BE2C (cell line): ENCODE results near the gene TSPAN15.

Source experiments
- DNase-seq: peaks from one replicate; pipeline ENCODE4 v3.0.0-alpha.2; 2020
- H3K27me3 ChIP-seq: fragments of 250-450 bp; sonication (Bioruptor Pico); 2 replicates; pipeline ENCODE4 v1.5.1; 2020; ENCODE audit warnings: mild to moderate bottlenecking
- H3K36me3 ChIP-seq: fragments of 250-450 bp; sonication (Bioruptor Pico); 2 replicates; pipeline ENCODE4 v1.5.1; 2020; ENCODE audit warnings: mild to moderate bottlenecking
- H3K4me1 ChIP-seq: fragments of 250-450 bp; sonication (Bioruptor Pico); 2 replicates; pipeline ENCODE4 v1.5.1; 2020
- H3K4me3 ChIP-seq: 2 replicates; pipeline ENCODE4 v1.5.1; 2011; ENCODE audit warnings: low read depth, low read length
- H3K9me3 ChIP-seq: fragments of 250-450 bp; sonication (Bioruptor Pico); 2 replicates; pipeline ENCODE4 v1.5.1; 2020
- TF ChIP-seq, protein P1 (sequence below): IDR thresholded peaks from 2 replicates; pipeline ENCODE4 v1.5.1; 2012; ENCODE audit warnings: mild to moderate bottlenecking, low read depth, low read length

The TSPAN15 gene

DNA sequence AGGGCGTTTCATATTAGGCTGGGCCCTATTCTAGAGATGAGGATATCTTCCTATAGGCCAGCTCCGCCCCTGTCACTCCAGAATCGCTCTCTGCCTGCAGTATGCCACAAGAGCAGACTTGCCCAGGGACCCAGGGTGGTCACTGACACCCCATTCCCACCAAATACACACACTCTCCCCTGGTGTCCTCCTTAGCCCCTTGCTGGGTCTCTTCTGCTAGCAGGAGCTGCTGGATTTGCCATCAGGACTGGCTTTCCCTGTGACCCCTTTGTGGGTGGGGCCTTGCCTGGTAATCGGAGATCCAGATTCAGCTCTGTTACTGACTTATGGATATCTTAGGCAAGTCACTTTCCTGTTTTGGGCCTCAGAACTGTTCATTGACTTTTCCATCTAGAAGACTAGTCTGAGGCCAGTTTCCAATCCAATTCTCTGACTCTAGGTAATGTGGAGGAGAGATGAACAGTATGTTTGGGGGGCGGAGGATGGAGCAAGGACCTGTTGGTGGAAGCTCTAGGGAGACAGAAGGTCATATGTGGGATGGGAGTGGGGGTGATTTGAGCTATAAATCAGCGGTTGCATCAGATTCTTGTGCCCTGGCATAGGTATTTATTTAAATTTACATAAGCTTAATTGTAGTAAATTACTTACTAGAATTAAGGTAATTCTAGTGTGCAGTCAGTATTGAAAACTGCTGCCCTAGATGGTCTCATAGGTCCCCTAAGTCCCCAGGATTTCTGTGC is 1.6 kb downstream of the TSPAN15 start:
- no peak for DNase-seq
- Histone ChIP-seq H3K4me1 (peaks cover 2% of the 10 kb centered on the region; the same call in 1 of the 2 replicates), H3K9me3 (no peaks in the 10 kb centered on the region), H3K27me3 (no peaks in the 10 kb centered on the region), H3K36me3 (no peaks in the 10 kb centered on the region), H3K4me3 (no peak overlapping the region)
- TF ChIP-seq, protein P1, sequence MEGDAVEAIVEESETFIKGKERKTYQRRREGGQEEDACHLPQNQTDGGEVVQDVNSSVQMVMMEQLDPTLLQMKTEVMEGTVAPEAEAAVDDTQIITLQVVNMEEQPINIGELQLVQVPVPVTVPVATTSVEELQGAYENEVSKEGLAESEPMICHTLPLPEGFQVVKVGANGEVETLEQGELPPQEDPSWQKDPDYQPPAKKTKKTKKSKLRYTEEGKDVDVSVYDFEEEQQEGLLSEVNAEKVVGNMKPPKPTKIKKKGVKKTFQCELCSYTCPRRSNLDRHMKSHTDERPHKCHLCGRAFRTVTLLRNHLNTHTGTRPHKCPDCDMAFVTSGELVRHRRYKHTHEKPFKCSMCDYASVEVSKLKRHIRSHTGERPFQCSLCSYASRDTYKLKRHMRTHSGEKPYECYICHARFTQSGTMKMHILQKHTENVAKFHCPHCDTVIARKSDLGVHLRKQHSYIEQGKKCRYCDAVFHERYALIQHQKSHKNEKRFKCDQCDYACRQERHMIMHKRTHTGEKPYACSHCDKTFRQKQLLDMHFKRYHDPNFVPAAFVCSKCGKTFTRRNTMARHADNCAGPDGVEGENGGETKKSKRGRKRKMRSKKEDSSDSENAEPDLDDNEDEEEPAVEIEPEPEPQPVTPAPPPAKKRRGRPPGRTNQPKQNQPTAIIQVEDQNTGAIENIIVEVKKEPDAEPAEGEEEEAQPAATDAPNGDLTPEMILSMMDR = no peak

DNA sequence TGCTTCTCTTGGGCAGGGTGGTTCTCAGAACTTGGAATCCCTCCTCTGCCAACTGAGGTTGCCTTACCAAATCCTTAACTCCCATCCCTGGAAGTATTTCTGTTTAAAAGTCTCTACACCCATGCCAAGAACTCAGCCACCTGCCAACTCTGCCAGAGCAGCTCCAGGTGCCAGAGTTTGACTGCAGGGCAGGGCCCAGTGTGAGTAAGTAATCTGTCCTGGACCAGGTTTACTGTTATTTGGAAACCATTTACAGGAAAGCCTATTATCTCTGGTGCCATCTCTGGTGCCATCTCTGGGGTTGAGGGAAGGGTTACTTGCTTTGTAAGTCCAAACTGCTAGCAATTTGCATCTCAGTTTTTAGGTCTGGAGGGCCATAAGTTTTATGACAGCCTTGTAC is 2.5 kb downstream of the TSPAN15 start:
- Histone ChIP-seq H3K36me3 (no peaks in the 10 kb centered on the region), H3K4me3 (no peak overlapping the region), H3K4me1 (peaks cover 5% of the 10 kb centered on the region), H3K27me3 (no peaks in the 10 kb centered on the region), H3K9me3 (no peaks in the 10 kb centered on the region)
- TF ChIP-seq, protein P1 = no peak
- DNase-seq = no peak

DNA sequence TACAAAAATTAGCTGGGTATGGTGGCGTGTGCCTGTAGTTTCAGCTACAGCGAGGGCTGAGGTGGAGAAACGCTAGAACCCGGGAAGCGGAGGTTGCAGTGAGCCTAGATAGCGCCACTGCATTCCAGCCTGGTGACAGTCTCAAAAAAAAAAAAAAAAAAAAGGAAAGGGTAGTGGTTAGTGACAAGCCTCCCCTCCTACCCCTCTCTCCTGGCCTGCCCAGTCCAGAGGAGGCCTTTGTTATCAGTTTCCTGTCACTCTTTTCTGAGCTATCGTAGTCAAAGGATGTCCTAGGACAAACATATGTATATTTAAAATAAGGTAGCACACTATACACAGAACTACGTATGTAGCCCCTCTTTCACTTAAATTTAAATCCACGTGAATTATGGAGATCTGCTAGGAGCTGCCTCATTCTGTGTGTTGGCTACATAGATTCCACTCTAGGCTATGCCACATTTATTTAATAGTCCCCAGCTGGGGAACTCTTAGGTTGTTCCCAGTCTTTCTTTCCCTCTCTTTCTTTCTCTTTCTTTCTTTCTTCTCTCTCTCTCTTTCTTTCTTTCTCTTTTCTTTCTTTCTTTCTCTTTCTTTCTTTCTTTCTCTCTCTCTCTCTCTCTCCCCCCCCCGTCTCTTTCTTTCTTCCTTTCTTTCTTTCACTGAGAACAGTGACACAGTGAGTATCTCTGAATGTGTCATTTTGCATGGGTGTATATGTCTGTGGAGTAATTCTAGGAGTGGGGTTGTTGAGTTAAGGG is 3.9 kb downstream of the TSPAN15 start:
- peaks cover 3% of the 10 kb centered on the region for H3K4me1 ChIP-seq
- no peaks in the 10 kb centered on the region for H3K9me3 ChIP-seq
- no peaks in the 10 kb centered on the region for H3K36me3 ChIP-seq
- no peak overlapping the region for H3K4me3 ChIP-seq
- no peak for DNase-seq
- no peaks in the 10 kb centered on the region for H3K27me3 ChIP-seq
- TF ChIP-seq, protein P1 = no peak

DNA sequence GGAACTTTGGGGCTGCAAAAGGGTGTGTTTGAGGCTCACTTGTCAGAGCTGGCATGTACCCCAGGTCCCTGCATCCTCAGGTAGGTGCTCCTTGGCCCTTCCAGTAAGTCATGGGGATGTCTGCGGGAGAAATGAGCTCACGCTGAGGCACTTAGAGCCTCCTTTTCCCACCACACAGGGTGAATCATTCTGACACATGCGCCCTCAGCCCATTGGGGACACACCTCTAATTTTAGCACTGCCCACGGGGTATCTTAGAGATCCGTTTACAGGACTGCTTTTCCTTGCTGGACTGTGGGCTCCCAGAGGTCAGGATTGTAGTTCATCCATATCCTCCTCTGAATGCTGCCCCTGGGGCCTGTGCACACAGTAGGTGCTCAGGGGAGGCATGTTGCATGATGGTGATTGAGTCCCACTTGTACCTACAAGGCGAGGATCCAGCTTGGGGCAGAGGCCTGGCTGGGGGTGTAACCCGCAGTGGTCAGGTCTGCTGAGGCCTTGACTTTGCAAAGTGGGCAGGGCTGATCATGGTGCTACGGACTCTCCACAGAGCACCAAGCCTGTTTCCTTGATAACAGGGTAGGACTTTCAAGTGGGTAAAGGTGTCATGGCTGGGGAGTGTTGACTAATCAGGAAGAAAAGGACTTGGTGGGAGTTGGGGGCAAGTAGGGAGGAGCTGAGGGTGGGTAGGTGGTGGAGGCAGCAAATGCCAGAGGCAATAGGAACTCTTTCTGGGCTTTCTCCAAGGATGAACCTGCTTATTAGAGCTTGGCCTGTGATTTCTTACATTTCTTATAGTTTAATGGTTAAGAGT is 5.8 kb downstream of the TSPAN15 start:
- TF ChIP-seq, protein P1 = no peak
- Histone ChIP-seq H3K27me3 (no peaks in the 10 kb centered on the region), H3K4me1 (peaks cover 3% of the 10 kb centered on the region), H3K4me3 (no peak overlapping the region), H3K36me3 (no peaks in the 10 kb centered on the region), H3K9me3 (no peaks in the 10 kb centered on the region)
- DNase-seq = no peak

DNA sequence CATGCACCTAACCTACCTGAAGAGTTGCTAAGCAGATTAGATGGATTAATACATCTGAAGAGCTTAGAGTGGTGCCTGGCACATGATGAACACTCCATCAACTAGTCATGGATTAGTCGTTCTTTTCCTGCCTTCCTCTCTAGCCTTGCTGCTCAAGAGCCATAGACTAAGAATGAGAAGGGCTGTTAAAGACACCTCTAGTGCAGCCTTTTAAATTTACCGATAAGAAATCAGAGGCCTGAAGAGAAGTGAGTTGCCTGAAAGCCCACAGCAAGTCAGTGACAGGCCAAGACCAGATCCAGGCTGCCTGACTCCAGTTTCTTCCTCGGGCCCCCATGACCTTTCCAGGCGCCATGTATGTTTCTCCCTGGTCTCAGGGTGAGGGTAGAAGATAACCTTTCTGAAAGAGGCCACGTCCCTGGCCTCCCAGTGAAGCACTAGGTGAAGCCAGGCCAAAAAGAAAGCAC is 6.5 kb downstream of the TSPAN15 start:
- H3K4me3 ChIP-seq = no peak overlapping the region
- DNase-seq = no peak
- no peaks in the 10 kb centered on the region for H3K27me3 ChIP-seq
- TF ChIP-seq, protein P1 = no peak
- H3K4me1 ChIP-seq = peaks cover 3% of the 10 kb centered on the region
- H3K36me3 ChIP-seq = no peaks in the 10 kb centered on the region
- H3K9me3 ChIP-seq = no peaks in the 10 kb centered on the region
